Measurements from ENCODE around the gene PLEKHG5.

Gene PLEKHG5

GRCh38 chr1:6491480-6491962 lies at the start of gene PLEKHG5:
Gene PLEKHG5 (minus strand): TSS chr1:6491667. CDS start chr1:6477571, 14,096 bp downstream.
- DNase-seq = no peak

DNA sequence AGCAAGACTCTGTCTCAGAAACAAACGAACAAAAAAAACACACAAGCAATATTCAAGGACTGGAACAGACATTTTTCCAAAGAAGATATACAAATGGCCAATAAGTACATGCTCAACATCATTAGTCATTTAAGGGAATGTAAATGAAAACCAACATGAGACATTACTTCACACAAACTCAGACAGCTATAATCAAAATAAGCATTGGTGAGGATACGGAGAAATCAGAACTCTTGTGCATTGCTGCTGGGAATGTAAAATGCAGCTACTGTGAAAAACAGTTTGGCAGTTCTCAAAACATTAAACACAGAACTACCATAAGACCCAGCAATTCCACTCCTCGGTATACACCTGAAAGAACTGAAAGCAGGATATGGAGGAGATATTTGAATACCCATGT lies 47.5 kb upstream of the PLEKHG5 start:
- DNase-seq = no peak

- no peak for DNase-seq
These were observed 44.8 kb upstream of the PLEKHG5 start for GRCh38 chr1:6536291-6536690.

GRCh38 chr1:6535214-6535613 lies 43.7 kb upstream of the PLEKHG5 start:
- DNase-seq = no peak

GRCh38 chr1:6534248-6534822 lies 42.9 kb upstream of the PLEKHG5 start:
- no peak for DNase-seq

GRCh38 chr1:6531996-6532395 lies 40.5 kb upstream of the PLEKHG5 start:
- no peak for DNase-seq

DNA sequence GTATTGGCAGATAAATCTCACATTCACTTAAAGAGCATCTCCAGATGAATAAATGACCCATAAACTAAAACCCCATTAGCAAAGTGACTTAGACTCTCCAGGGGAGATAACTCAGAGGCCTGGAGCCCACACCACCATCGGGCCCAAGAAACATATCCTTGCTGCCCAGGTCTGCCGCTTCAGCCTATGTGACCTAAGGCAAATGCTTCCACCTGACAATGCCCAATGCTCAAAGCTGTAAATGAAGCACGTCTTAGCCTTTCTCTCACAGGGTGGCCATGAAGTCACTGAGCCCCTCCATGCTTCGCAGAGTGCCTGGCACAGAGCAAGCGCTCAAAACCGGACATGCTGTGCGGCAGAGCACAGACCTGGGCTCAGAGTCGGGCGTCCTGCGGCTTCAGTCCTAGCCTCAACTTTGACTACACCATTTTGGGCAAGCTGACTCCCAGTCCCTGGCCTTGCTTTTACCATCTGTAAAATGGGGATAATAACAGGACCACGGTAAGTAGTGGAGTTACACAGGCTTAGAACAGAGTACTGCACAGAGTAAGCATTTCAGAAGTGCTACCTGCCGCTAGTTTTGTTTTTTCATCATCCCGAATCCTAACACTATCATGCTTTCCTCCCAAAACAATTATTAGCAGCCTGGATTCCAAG lies 39.2 kb upstream of the PLEKHG5 start:
- no peak for DNase-seq

DNA sequence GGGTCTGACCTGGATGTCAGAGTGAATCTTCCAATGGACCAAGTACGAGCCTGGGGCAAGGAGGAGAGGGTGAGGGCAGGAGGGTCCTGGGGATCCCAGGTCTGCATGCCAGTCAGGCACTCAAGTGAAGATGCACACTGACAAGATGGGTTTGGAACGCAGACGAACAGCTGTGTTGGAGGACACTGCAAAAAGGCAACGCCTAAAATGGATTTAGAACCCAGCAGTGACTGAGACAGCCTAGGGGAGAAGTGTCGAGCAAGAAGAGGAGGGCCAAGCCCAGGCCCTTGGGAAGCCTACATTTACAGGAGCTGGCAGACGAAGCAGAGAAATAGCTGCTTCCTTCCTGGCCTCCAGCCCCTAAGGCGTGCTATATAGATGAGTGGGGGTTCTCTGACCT lies 37.0 kb upstream of the PLEKHG5 start:
- no peak for DNase-seq

DNA sequence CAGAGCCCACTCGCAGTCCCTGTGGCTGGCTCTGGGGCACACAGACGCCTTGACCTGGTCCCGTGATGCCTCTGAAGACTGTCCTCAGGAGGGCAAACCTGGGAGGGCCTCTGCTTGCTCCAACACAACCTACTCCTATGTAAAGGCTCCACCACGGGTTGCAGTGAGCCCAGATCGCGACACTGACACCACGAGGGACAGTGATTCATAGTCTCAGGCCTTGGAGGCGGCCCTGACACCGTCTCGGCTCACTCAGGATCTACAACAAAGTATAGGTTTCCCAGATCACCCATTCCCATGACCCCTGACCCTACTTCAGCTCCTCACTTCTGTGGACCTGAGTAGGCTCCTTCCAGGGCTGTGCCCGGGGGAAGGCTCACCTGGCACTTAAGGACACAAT lies 34.8 kb upstream of the PLEKHG5 start:
- DNase-seq = no peak

GRCh38 chr1:6523566-6523965 lies 32.1 kb upstream of the PLEKHG5 start:
- no peak for DNase-seq

GRCh38 chr1:6521536-6521935 lies 30.1 kb upstream of the PLEKHG5 start:
- no peak for DNase-seq

- no peak for DNase-seq
These were observed 28.6 kb upstream of the PLEKHG5 start for GRCh38 chr1:6519935-6520671.

DNA sequence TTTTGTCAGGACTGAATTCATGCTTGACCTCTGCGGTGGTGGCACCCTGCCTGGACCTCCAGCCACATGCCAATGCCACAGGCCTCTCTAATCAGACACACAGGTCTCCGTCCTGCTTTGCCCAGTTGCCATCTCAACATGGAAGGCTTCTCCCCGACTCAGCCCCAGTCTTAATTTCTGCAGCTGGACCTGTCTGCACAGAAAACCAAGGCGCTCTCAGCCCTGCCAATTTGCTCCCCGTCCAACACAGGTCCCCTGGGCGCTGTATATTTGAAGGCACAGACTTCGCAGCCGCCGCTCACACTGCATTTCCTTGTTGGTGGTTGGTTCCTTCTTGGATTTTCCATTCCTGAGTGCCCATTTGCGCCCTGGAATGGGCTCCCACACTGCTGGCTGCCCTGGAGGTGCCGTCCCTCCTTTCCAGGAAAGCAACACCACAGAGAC lies 28.0 kb upstream of the PLEKHG5 start:
- DNase-seq = no peak

DNA sequence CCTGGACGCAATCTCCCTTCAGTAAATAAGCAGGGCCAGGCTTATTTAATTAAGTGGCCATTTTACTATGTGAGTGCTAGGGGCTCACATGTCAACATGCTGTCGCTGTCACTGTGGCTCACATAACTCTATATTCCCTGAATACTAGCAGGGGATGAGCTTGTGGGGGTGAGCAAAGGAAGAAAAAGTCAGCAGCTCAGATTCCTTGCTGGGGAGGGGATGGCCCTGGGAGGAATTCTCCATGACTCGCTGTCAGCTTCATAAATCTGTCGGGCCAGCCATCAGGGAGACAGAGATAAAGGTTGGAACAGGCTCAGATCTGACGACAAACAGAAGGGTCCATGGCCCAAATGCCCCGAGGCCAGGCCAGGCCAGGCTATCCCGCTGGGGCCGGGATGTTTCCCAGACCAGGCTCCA lies 26.0 kb upstream of the PLEKHG5 start:
- no peak for DNase-seq

- no peak for DNase-seq
These were observed 24.3 kb upstream of the PLEKHG5 start for GRCh38 chr1:6515771-6516170.

GRCh38 chr1:6513320-6513801 lies 21.9 kb upstream of the PLEKHG5 start:
- DNase-seq = no peak

DNA sequence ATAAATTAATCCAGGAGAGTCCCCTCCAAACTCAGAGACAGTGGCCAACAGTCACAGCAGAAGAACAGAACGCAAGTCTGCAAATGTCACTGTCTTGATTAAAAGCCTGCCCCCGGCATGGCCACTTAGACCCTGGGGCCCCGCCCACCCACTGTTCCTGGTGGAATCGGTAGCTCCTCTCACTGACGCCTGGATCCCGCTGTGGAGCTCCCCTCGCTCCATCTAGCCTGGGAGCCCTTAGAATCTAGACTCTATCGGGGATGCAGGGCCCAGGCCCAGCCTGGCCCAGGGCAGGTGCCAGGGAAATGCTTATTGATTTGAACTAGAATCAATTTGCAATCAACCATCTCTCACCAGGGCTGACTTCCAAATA lies 21.4 kb upstream of the PLEKHG5 start:
- no peak for DNase-seq

GRCh38 chr1:6512245-6512907 lies 20.9 kb upstream of the PLEKHG5 start:
- DNase-seq = no peak

- no peak for DNase-seq
These were observed 20.2 kb upstream of the PLEKHG5 start for GRCh38 chr1:6511561-6512244.

DNA sequence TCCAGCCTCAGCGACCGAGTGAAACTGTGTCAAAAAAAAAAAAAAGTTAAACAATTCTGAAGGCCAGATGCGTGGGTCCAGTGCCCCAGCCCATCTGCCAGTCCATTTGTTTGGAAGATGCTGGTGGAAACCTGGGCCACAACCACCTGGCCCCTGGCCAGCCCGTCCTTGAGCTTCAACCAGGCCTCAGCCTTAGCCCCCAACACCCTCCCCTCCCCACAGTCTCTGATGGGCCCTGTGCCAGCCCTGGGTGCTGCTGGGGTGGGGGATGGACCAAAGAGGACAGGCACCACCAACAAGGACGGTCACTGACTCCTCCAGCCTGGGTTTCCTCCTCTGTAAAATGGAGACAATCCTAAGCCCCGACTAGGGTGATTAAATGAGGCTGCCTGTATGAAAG lies 19.6 kb upstream of the PLEKHG5 start:
- DNase-seq = no peak

DNA sequence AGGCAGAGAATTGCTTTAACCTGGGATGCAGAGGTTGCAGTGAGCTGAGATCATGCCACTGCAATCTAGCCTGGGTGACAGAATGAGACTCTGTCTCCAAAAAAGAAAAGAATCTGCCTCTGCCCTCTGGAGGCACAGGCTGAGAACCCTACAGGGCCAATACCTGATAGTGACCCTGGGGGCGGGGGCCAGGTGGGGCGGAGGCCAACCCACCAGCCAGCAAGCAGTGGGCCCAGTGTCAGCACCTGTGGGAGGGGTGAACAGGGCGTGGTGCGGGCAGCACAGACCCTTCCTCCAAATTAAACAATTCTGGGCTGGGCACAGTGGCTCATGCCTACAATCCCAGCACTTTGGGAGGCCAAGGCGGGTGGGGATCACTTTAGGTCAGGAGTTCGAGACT lies 19.0 kb upstream of the PLEKHG5 start:
- DNase-seq = no peak

DNA sequence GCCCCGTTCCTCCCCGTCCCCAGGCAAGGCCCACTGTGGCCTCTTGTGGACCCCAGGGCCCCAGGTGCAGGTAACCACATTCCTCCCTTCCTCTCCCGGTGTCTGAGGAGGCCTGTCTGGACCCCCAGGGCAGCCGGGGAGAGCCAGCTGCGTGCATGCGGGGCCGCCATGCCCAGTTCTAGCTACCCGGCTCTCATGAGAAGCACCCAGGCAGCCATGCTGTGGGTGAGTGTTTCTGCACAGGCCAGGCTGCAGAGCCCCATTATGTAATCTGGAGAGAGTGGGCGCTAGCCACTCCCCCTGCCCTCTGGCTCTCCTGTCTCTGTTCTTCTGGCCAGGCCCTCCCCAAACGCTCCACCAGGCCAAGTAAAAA lies 18.4 kb upstream of the PLEKHG5 start:
- DNase-seq = no peak

Measured in GDM1 (cell line).